ENCODE measurements around the gene PXDN.
"Not testable (repeated sequence)": the region's sequence is repeated elsewhere in the genome, so short reads cannot be mapped to it uniquely, and the experiment has no call there.

DNA sequence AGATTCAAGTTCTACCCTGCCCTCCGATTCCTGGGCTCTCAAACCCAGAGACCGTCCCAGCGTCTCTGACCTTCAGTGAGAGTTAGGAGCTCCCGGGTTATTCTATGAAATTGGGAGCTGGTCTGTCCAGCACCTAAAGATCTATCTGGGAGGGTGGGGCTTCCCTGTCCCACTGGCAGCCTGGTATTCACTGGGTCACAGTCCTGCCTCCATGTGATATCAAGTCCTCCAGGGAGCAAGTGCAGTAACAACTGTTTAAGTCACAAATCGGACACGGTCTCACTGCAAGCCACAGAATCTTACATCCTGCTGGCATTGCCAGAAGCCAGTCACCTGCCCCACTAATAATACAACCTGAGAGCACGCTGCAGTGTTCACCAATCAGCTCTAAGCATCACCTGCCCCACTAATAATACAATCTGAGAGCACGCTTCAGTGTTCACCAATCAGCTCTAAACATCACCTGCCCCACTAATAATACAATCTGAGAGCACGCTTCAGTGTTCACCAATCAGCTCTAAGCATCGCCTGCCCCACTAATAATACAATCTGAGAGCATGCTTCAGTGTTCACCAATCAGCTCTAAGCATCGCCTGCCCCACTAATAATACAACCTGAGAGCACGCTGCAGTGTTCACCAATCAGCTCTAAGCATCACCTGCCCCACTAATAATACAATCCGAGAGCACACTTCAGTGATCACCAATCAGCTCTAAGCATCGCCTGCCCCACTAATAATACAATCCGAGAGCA, 38.0 kb downstream of the PXDN start:
- TF ChIP-seq, protein P1, sequence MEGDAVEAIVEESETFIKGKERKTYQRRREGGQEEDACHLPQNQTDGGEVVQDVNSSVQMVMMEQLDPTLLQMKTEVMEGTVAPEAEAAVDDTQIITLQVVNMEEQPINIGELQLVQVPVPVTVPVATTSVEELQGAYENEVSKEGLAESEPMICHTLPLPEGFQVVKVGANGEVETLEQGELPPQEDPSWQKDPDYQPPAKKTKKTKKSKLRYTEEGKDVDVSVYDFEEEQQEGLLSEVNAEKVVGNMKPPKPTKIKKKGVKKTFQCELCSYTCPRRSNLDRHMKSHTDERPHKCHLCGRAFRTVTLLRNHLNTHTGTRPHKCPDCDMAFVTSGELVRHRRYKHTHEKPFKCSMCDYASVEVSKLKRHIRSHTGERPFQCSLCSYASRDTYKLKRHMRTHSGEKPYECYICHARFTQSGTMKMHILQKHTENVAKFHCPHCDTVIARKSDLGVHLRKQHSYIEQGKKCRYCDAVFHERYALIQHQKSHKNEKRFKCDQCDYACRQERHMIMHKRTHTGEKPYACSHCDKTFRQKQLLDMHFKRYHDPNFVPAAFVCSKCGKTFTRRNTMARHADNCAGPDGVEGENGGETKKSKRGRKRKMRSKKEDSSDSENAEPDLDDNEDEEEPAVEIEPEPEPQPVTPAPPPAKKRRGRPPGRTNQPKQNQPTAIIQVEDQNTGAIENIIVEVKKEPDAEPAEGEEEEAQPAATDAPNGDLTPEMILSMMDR (IDR thresholded peaks at IDR 0.05 in 2 of 3, conservative IDR thresholded peaks at IDR 0.05 in 1 of 3; ENCODE audit: control insufficient read depth in 2 of 3, extremely low read depth in 1 of 3, insufficient read depth in 1 of 3, low read depth in 3 of 3, low read length in 3 of 3): not testable (repeated sequence)
- not testable (repeated sequence) for TF ChIP-seq BHLHE40 (IDR thresholded peaks at IDR 0.05; ENCODE audit: borderline replicate concordance in 1 of 2, low read depth in 2 of 2, low read length in 1 of 2); SIN3A (IDR thresholded peaks at IDR 0.05; ENCODE audit: low read depth, low read length); POLR2AphosphoS5 (IDR thresholded peaks at IDR 0.05; ENCODE audit: low read length); SRF (IDR thresholded peaks at IDR 0.05; ENCODE audit: low read depth in 2 of 2, low read length in 2 of 2); MYC (IDR thresholded peaks at IDR 0.05; ENCODE audit: insufficient read depth, insufficient read length, insufficient replicate concordance, low read length, severe bottlenecking); POLR2A (IDR thresholded peaks at IDR 0.05; ENCODE audit: low read depth, low read length); RFX5 (IDR thresholded peaks at IDR 0.05; ENCODE audit: low read depth, low read length)

All from GM12878 (cell line).